CD4-positive, CD25-positive, alpha-beta regulatory T cell (primary cell): ENCODE results near the gene SETBP1. TPM values are rescaled to one million over a fixed set of nuclear protein-coding genes. Genes with fewer than 3 reads are reported as not detected.

Experiments
- ATAC-seq, 2 donors: fragments of 150-1000 bp; cut with Tn5 transposase; one replicate each; pipeline ENCODE4 v1.10.0; 2021; ENCODE audit warnings: low read depth in 2 of 2, moderate number of reproducible peaks in 2 of 2, moderate library complexity in 1 of 2
- DNase-seq, 3 donors: peaks; one replicate each; pipeline versions ENCODE4 v3.0.0 to v3.0.0-alpha.2; 2012 to 2022; ENCODE audit warnings: mixed read lengths in 1 of 3
- H3K27ac ChIP-seq: one replicate; pipeline ENCODE4 v1.7.0; 2013; ENCODE audit warnings: mild to moderate bottlenecking, low read length; ENCODE audit not compliant: insufficient read depth, poor library complexity, severe bottlenecking
- H3K27me3 ChIP-seq: one replicate; pipeline ENCODE4 v1.7.0; 2013; ENCODE audit warnings: low read length; ENCODE audit not compliant: control insufficient read depth, insufficient read depth
- H3K36me3 ChIP-seq: one replicate; pipeline ENCODE4 v1.7.0; 2013; ENCODE audit warnings: mild to moderate bottlenecking, low read length, moderate library complexity; ENCODE audit not compliant: control insufficient read depth, insufficient read depth
- H3K4me1 ChIP-seq: 2 replicates; pipeline ENCODE4 v1.7.0; 2013; ENCODE audit warnings: mild to moderate bottlenecking, low read length; ENCODE audit not compliant: insufficient read depth, control insufficient read depth, poor library complexity, severe bottlenecking
- H3K4me3 ChIP-seq: one replicate; pipeline ENCODE4 v1.7.0; 2013; ENCODE audit warnings: low read depth, mild to moderate bottlenecking, low read length, moderate library complexity
- H3K9me3 ChIP-seq, 2 experiments: 1 replicate in 1 of 2; 2 replicates in 1 of 2; pipeline ENCODE4 v1.7.0; 2013; ENCODE audit warnings: low read length in 2 of 2, mild to moderate bottlenecking in 1 of 2, moderate library complexity in 1 of 2; ENCODE audit not compliant: control insufficient read depth in 2 of 2
- H3K27ac Mint-ChIP-seq, 3 donors: one replicate each; pipeline ENCODE4 v1.8.0; 2020 to 2022; ENCODE audit warnings: mild to moderate bottlenecking in 3 of 3, mixed read lengths in 3 of 3, moderate library complexity in 2 of 3
- H3K27me3 Mint-ChIP-seq: one replicate; pipeline ENCODE4 v1.8.0; 2022; ENCODE audit warnings: mild to moderate bottlenecking, mixed read lengths
- H3K36me3 Mint-ChIP-seq: one replicate; pipeline ENCODE4 v1.8.0; 2020; ENCODE audit warnings: mixed read lengths
- H3K4me1 Mint-ChIP-seq, 4 donors: one replicate each; pipeline ENCODE4 v1.8.0; 2020 to 2022; ENCODE audit warnings: mixed read lengths in 4 of 4, mild to moderate bottlenecking in 1 of 4
- H3K4me3 Mint-ChIP-seq, 4 donors: one replicate each; pipeline ENCODE4 v1.8.0; 2020 to 2022; ENCODE audit warnings: mild to moderate bottlenecking in 4 of 4, mixed read lengths in 4 of 4, moderate library complexity in 3 of 4
- H3K9me3 Mint-ChIP-seq, 7 donors: one replicate each; pipeline ENCODE4 v1.8.0; 2020 to 2022; ENCODE audit warnings: mixed read lengths in 7 of 7, mild to moderate bottlenecking in 3 of 7, moderate library complexity in 2 of 7
- polyA plus RNA-seq, 4 donors: library from polyadenylated mRNA; unstranded; fragments of 300-500 nt; fragmentation: Illumina TruSeq; gene quantifications; one replicate each; pipeline ENCODE4 v1.2.3, GENCODE V29; 2021
- total RNA-seq: library from RNA; stranded (reverse); gene quantifications from one replicate; pipeline ENCODE4 v1.2.3, GENCODE V29; 2022

The SETBP1 gene
- total and polyA plus RNA-seq, 5 donors from 2014 or later: 0.32 to 1.6 (median 0.38) TPM; not detected in 2

DNA sequence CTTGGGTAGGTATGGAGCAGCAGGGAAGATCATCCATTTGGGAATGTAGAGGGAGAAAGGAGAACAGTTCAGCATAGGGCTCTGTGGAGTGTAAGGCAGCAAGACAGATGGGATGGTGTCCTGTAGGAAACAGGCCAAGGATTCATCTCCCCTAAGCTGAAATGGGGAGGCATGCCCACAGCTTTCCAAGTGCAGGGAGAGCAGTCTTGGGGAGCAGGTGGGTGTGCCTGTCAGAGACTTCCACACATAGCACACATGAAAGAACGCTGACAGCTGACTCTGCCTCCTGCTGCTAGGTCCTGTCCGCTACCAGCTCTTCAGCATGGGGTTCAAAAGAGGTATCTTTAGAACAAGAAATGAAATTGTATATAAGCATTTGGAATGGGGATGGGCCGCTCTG lies 9.0 kb downstream of the SETBP1 start:
- Mint-ChIP-seq H3K9me3 (peaks cover 0 to 4% (median 0%) of the 10 kb centered on the region in 7 donors), H3K27me3 (peaks cover 16% of the 10 kb centered on the region), H3K4me1 (no peaks in the 10 kb centered on the region), H3K4me3 (no peak overlapping the region), H3K36me3 (no peaks in the 10 kb centered on the region), H3K27ac (peak overlapping the region in 1 of 3 donors; percentile 54)
- no peak overlapping the region for H3K27ac ChIP-seq
- no peak for DNase-seq
- no peak overlapping the region for H3K4me3 ChIP-seq
- H3K27me3 ChIP-seq: peaks cover 6% of the 10 kb centered on the region
- H3K36me3 ChIP-seq: no peaks in the 10 kb centered on the region
- no peaks in the 10 kb centered on the region for H3K9me3 ChIP-seq
- no peaks in the 10 kb centered on the region for H3K4me1 ChIP-seq
- no peak for ATAC-seq

DNA sequence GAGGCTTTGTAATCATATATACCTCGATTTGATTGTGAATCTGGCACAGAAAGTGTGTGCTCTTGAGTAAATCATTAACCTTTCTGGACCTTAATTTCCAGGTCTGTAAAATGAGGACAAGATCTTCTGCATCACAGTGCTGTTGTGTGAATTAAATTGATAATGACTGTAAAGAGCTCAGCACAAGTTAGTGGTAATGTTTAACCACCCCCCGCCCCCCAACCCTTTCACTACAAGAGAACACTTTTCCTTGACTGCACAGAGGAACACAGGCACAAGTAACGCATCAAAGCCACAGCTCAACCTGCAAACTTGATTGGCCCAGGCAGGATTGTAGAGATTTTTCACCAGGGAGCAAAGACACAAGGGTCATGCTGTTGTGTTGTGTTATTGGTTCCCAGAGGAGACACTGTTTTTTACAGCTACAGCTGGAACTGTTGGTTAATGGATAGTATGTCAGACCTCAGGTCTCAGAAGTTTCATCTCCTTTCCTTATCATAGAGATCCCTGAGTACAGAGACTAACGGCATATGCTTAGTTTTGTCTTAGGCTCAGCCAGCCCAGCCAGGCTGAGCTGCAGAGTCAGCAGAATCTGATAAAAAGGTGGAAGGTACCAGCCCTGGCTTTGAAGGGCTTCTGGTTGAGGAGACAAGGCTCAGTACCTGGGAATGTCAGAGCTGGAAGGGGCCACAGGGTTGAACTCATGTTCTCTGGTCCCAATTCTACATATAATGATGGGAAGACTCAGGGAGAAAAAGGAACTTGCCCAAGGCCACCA lies 10.6 kb downstream of the SETBP1 start:
- no peaks in the 10 kb centered on the region for H3K36me3 Mint-ChIP-seq
- H3K4me1 Mint-ChIP-seq: peaks cover 0 to 2% (median 0%) of the 10 kb centered on the region in 4 donors
- H3K9me3 Mint-ChIP-seq: peaks cover 0 to 2% (median 0%) of the 10 kb centered on the region in 7 donors
- no peaks in the 10 kb centered on the region for H3K9me3 ChIP-seq
- H3K4me3 Mint-ChIP-seq: no peak overlapping the region
- no peak overlapping the region for H3K4me3 ChIP-seq
- H3K36me3 ChIP-seq: no peaks in the 10 kb centered on the region
- H3K27ac ChIP-seq: no peak overlapping the region
- no peaks in the 10 kb centered on the region for H3K4me1 ChIP-seq
- no peak overlapping the region for H3K27ac Mint-ChIP-seq
- ATAC-seq (no peak), DNase-seq (no peak)
- H3K27me3 ChIP-seq: peaks cover 3% of the 10 kb centered on the region
- H3K27me3 Mint-ChIP-seq: peaks cover 7% of the 10 kb centered on the region

DNA sequence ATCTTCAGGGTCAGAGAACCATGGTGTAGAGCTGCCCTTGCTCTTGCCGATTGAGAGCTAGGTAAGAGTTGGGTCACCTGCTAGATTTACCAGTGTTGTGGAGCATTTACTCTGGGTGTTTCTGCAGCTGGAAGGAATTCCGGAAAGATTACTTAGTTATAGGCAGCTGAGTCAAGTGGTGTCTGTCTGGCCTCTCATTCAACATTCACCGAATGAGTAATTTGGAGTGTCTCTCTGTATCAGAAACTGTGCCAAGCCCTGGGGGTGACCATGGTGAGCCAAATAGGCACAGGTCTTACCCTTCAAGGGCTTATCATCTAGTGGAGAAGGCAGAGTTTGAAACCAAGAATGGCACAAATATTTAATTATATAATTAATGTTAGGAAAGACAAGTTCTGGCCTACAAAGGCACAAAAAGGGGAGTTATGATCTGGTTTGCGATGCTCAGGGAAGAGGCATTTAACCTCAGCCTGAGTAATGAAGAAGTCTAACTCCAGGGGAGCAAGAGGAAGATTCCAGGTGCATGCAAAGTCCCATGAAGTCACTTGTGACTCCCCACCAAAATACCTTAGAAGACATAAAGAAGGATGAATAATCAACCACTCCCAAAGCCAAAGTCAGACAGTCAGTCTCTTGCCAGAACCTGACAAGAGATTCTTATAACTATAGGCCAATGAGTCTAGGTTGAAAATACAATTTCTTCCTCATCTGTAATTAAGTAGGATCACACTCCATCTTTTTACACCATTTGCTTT lies 12.5 kb downstream of the SETBP1 start:
- Mint-ChIP-seq H3K36me3 (no peaks in the 10 kb centered on the region), H3K9me3 (no peaks in the 10 kb centered on the region), H3K4me3 (no peak overlapping the region), H3K27ac (peak overlapping the region in 1 of 3 donors; percentile 5), H3K27me3 (peaks cover 6% of the 10 kb centered on the region), H3K4me1 (peaks cover 0 to 4% (median 1%) of the 10 kb centered on the region in 4 donors)
- Histone ChIP-seq H3K27me3 (peaks cover 3% of the 10 kb centered on the region), H3K27ac (no peak overlapping the region), H3K4me3 (no peak overlapping the region), H3K4me1 (no peaks in the 10 kb centered on the region), H3K9me3 (no peaks in the 10 kb centered on the region), H3K36me3 (no peaks in the 10 kb centered on the region)
- ATAC-seq: no peak
- DNase-seq: no peak

DNA sequence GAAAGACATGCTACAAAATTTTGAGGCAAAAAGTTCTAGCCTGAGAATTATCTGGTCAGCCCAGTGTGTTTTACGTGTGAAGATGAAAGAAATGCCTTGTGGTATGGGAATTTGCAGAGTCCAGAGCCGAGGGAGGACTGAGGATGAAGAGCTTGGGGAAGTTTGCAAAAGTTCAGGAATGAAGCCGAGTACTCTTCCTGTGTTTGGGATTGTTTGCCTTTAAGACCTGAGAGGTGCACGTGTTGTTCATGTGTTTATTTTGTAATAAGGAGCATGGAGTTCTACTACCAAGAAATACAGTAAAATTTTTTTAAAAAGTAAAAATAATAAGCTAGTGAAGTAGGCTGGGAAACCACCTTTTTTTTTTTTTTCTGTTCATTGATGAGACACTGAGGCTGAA lies 14.8 kb downstream of the SETBP1 start:
- Mint-ChIP-seq H3K27ac (peak overlapping the region in 1 of 3 donors; percentile 47), H3K9me3 (no peaks in the 10 kb centered on the region), H3K4me3 (no peak overlapping the region), H3K4me1 (peaks cover 0 to 8% (median 5%) of the 10 kb centered on the region in 4 donors), H3K36me3 (no peaks in the 10 kb centered on the region), H3K27me3 (no peaks in the 10 kb centered on the region)
- Histone ChIP-seq H3K4me1 (no peaks in the 10 kb centered on the region), H3K27ac (no peak overlapping the region), H3K36me3 (no peaks in the 10 kb centered on the region), H3K9me3 (no peaks in the 10 kb centered on the region), H3K27me3 (no peaks in the 10 kb centered on the region), H3K4me3 (no peak overlapping the region)
- ATAC-seq (no peak), DNase-seq (no peak)

DNA sequence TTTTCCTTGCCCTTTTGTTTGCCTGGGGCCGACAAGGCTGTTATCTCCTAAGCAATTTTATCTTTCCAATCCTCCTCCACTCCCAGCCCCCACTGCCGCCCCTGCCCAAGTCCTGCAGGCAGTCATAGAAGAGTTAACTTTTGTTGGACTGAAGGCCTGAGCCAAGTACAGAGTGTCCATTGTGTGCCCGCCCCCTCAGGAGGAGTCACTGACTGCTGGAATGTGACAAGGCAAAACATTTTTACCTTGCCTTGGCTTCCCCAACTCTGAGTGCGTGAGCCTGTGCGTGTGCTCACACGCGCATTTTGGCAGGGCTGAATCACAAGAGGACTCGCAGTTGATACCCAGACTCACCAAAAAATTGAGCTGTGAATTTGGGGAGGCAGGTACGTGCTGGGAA lies 16.2 kb downstream of the SETBP1 start:
- H3K36me3 ChIP-seq: no peaks in the 10 kb centered on the region
- no peaks in the 10 kb centered on the region for H3K9me3 ChIP-seq
- no peak overlapping the region for H3K27ac ChIP-seq
- ATAC-seq (no peak), DNase-seq (no peak)
- H3K27me3 Mint-ChIP-seq: no peaks in the 10 kb centered on the region
- no peaks in the 10 kb centered on the region for H3K27me3 ChIP-seq
- no peak overlapping the region for H3K27ac Mint-ChIP-seq
- H3K36me3 Mint-ChIP-seq: no peaks in the 10 kb centered on the region
- no peaks in the 10 kb centered on the region for H3K9me3 Mint-ChIP-seq
- H3K4me3 ChIP-seq: no peak overlapping the region
- H3K4me1 Mint-ChIP-seq: peaks cover 0 to 8% (median 5%) of the 10 kb centered on the region in 4 donors
- no peak overlapping the region for H3K4me3 Mint-ChIP-seq
- H3K4me1 ChIP-seq: no peaks in the 10 kb centered on the region

DNA sequence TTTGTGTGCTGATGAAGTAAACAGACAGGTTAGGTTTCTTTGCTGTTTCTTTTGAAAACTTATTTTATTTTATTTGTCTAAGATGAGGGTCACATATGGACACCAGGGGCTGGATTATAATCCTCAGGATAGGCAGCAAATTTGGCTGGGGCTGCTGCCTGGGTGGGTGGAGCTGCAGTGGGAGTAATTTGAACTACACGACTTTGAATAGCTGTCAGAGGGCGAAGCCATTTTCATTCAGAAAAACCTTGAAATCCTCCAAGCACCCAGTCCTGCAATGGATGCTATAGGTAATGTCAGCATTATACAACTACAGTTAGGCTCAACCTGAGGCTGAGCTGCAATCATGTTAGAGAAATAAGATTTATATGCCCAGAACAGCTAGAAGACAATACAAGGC lies 16.6 kb downstream of the SETBP1 start:
- Histone ChIP-seq H3K9me3 (no peaks in the 10 kb centered on the region), H3K36me3 (no peaks in the 10 kb centered on the region), H3K27ac (no peak overlapping the region), H3K4me1 (no peaks in the 10 kb centered on the region), H3K4me3 (no peak overlapping the region), H3K27me3 (no peaks in the 10 kb centered on the region)
- H3K4me1 Mint-ChIP-seq: peaks cover 0 to 8% (median 5%) of the 10 kb centered on the region in 4 donors
- H3K27me3 Mint-ChIP-seq: no peaks in the 10 kb centered on the region
- H3K36me3 Mint-ChIP-seq: no peaks in the 10 kb centered on the region
- peak overlapping the region in 1 of 3 donors; percentile 45 for H3K27ac Mint-ChIP-seq
- H3K9me3 Mint-ChIP-seq: no peaks in the 10 kb centered on the region
- ATAC-seq (no peak), DNase-seq (no peak)
- H3K4me3 Mint-ChIP-seq: no peak overlapping the region

DNA sequence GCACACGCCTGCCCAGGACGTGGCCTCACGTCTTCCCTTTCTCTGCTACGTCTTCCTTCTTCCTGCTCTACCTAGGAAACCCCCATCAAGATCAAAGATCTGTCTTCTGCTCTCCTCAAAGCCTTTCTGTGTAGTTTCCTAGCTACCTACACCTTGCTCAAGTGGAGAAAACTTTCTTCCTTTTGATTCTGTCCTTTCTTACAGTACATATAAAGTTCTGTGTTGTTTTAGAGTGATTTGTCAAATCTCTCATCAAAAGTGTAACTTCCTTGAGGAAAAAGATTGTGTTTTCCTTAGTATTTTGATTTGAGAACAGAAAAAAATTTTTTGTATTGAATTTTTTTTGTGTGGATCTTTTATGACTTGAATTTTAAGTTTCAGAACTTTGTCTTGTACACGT lies 17.8 kb downstream of the SETBP1 start:
- no peak overlapping the region for H3K4me3 Mint-ChIP-seq
- Histone ChIP-seq H3K4me3 (no peak overlapping the region), H3K27me3 (no peaks in the 10 kb centered on the region), H3K4me1 (no peaks in the 10 kb centered on the region), H3K36me3 (no peaks in the 10 kb centered on the region), H3K9me3 (no peaks in the 10 kb centered on the region), H3K27ac (no peak overlapping the region)
- no peaks in the 10 kb centered on the region for H3K27me3 Mint-ChIP-seq
- peaks cover 0 to 8% (median 5%) of the 10 kb centered on the region in 4 donors for H3K4me1 Mint-ChIP-seq
- no peaks in the 10 kb centered on the region for H3K36me3 Mint-ChIP-seq
- peaks cover 0 to 2% (median 0%) of the 10 kb centered on the region in 7 donors for H3K9me3 Mint-ChIP-seq
- DNase-seq (no peak), ATAC-seq (no peak)
- H3K27ac Mint-ChIP-seq: no peak overlapping the region
